K562 (cell line): Measurements from ENCODE around the gene TARBP1. TPM values are rescaled to one million over a fixed set of nuclear protein-coding genes. Genes with fewer than 3 reads are reported as not detected.

ENCODE experiments used
- ARID2 ChIP-seq: fragments of 450-650 bp; IDR thresholded peaks from 2 replicates; pipeline ENCODE4 v1.6.1; 2017; ENCODE audit warnings: antibody characterized with exemption, mild to moderate bottlenecking
- ASH1L ChIP-seq: fragments of 450-650 bp; IDR thresholded peaks from 2 replicates; pipeline ENCODE4 v1.6.1; 2018; ENCODE audit warnings: borderline replicate concordance, mild to moderate bottlenecking, low read depth; ENCODE audit not compliant: partially characterized antibody
- BMI1 ChIP-seq: fragments of 150-350 bp; IDR thresholded peaks from 2 replicates; pipeline ENCODE4 v1.6.1; 2014; ENCODE audit warnings: low read length
- CBFA2T3 ChIP-seq: fragments of 450-650 bp; IDR thresholded peaks from 2 replicates; pipeline ENCODE4 v1.6.1; 2017
- CC2D1A ChIP-seq: fragments of 450-650 bp; IDR thresholded peaks from 2 replicates; pipeline ENCODE4 v1.6.1; 2017; ENCODE audit warnings: mild to moderate bottlenecking
- ETS2 ChIP-seq: IDR thresholded peaks from 2 replicates; pipeline ENCODE4 v1.6.1; 2016; ENCODE audit warnings: borderline replicate concordance, missing genetic modification characterization, mild to moderate bottlenecking, moderate library complexity, missing compliant biosample characterization; ENCODE audit not compliant: poor library complexity, severe bottlenecking
- FOXM1 ChIP-seq, 2 experiments: fragments of 450-650 bp in 1 of 2; sonication (generic) in 1 of 2; formaldehyde crosslinking in 1 of 2; IDR thresholded peaks; 2 replicates each; pipeline versions ENCODE4 v1.6.1 to v1.9.0; 2017 to 2022; ENCODE audit warnings: low read depth in 2 of 2, mild to moderate bottlenecking in 2 of 2, missing genetic modification reagents in 1 of 2, moderate library complexity in 1 of 2
- HCFC1 ChIP-seq: IDR thresholded peaks from 2 replicates; pipeline ENCODE4 v1.6.1; 2012; ENCODE audit warnings: low read depth, low read length, improper control_type of control experiment
- HDAC8 ChIP-seq: fragments of 450-650 bp; IDR thresholded peaks from 2 replicates; pipeline ENCODE4 v1.6.1; 2016; ENCODE audit warnings: mild to moderate bottlenecking, missing genetic modification characterization, moderate library complexity, missing compliant biosample characterization
- KDM2B ChIP-seq: fragments of 250-450 bp; sonication (Bioruptor Pico); IDR thresholded peaks from 2 replicates; pipeline ENCODE4 v1.8.0; 2021; ENCODE audit warnings: mild to moderate bottlenecking, moderate library complexity
- MED1 ChIP-seq: sonication (generic); formaldehyde crosslinking; IDR thresholded peaks from 2 replicates; pipeline ENCODE4 v1.8.1; 2023; ENCODE audit warnings: missing genetic modification reagents, borderline replicate concordance
- MYNN ChIP-seq, 2 experiments: sonication (generic); formaldehyde crosslinking in 1 of 2; IDR thresholded peaks; 2 replicates each; pipeline versions ENCODE4 v1.5.0 to v1.6.1; 2016 to 2020; ENCODE audit warnings: antibody characterized with exemption in 1 of 2, missing genetic modification reagents in 1 of 2
- REST ChIP-seq, 2 experiments: fragments of 450-650 bp; formaldehyde crosslinking in 1 of 2; IDR thresholded peaks; 2 replicates each; pipeline versions ENCODE4 v1.4.0 to v1.6.1; 2014 to 2020; ENCODE audit warnings: mild to moderate bottlenecking in 2 of 2, borderline replicate concordance in 1 of 2, low read depth in 1 of 2
- RFX5 ChIP-seq: IDR thresholded peaks from 2 replicates; pipeline ENCODE4 v1.6.1; 2011; ENCODE audit warnings: low read depth, mild to moderate bottlenecking, improper control_type of control experiment, low read length
- ZBTB5 ChIP-seq: fragments of 450-650 bp; IDR thresholded peaks from 2 replicates; pipeline ENCODE4 v1.6.1; 2017; ENCODE audit warnings: antibody characterized with exemption
- ZNF133 ChIP-seq: fragments of 250-450 bp; sonication (Bioruptor Pico); IDR thresholded peaks from 2 replicates; pipeline ENCODE4 v1.4.0; 2020; ENCODE audit warnings: mild to moderate bottlenecking
- ZNF239 ChIP-seq: fragments of 250-450 bp; sonication (Bioruptor Pico); IDR thresholded peaks from 2 replicates; pipeline ENCODE4 v1.4.0; 2020; ENCODE audit warnings: mild to moderate bottlenecking
- ZNF436 ChIP-seq: fragments of 250-450, 450-650 bp; sonication (Bioruptor Pico); formaldehyde crosslinking; IDR thresholded peaks from 2 replicates; pipeline ENCODE4 v1.7.0; 2020; ENCODE audit warnings: mild to moderate bottlenecking
- polyA plus RNA-seq, 8 experiments: library from polyadenylated mRNA; depleted of rRNA in 4 of 8; stranded (reverse) in 5 of 8; unstranded in 3 of 8; fragments of >200 nt; fragmentation: Nextera tagmentation in 2 of 8; fragmentation: Illumina TruSeq in 1 of 8; extraction: Ambion mirVana in 2 of 8; extraction: Trizol in 1 of 8; gene quantifications; 2 replicates each; pipeline versions ENCODE4 v1.2.1 to v1.2.3, GENCODE V29; 2011 to 2014; ENCODE audit warnings: inconsistent platforms in 1 of 8, missing spikeins in 1 of 8
- total RNA-seq, 7 experiments: library from RNA; depleted of rRNA in 6 of 7; stranded (reverse); fragments of >200 nt in 6 of 7; fragmentation: Illumina TruSeq in 2 of 7; extraction: Trizol in 2 of 7; gene quantifications; 2 replicates each; pipeline versions ENCODE4 v1.2.1 to v1.2.3, GENCODE V29; 2011 to 2021; ENCODE audit warnings: low replicate concordance in 1 of 7

TARBP1 gene
- total and polyA plus RNA-seq, 9 of the 15 experiments (the other 6 are each of a cell fraction or from before 2014, with no cell fraction given), result 8.8 to 48.0 (median 22.9) TPM

- TF ChIP-seq BMI1 (no peak), RFX5 (no peak), ZBTB5 (no peak), FOXM1 (IDR thresholded peaks at IDR 0.05; ENCODE audit: low read depth) (no peak), FOXM1 (CRISPR knock-in tag; IDR thresholded peaks at IDR 0.05; ENCODE audit: low read depth) (peak; percentile 65; the same call in 1 of the 2 replicates), KDM2B (CRISPR knock-in tag) (peak; percentile 96), ETS2 (no peak), MED1 (CRISPR knock-in tag) (no peak; the same call in 1 of the 2 replicates), MYNN (IDR thresholded peaks at IDR 0.05) (no peak), MYNN (CRISPR knock-in tag; IDR thresholded peaks at IDR 0.05) (no peak), HDAC8 (tag) (no peak), ZNF239 (CRISPR knock-in tag) (peak; percentile 43; the same call in 1 of the 2 replicates), ARID2 (no peak), ZNF436 (no peak), REST (IDR thresholded peaks at IDR 0.05; ENCODE audit: borderline replicate concordance) (no peak), REST (CRISPR knock-in tag; IDR thresholded peaks at IDR 0.05; ENCODE audit: low read depth) (peak; percentile 85), CC2D1A (no peak), HCFC1 (no peak), ASH1L (no peak), CBFA2T3 (no peak), ZNF133 (no peak)
Observed at GRCh38 chr1:234478481-234479309, at the start of gene TARBP1 (continued).
